NCI-H82 treated with DMSO at 0.1 percent for 48 hours (cell line): ENCODE data around the gene TOR4A.

Experiments used
- DNase-seq: peaks from one replicate; lab custom pipeline; 2025; ENCODE audit not compliant: unreplicated experiment; lab: John Stamatoyannopoulos, UW

TOR4A gene

DNA sequence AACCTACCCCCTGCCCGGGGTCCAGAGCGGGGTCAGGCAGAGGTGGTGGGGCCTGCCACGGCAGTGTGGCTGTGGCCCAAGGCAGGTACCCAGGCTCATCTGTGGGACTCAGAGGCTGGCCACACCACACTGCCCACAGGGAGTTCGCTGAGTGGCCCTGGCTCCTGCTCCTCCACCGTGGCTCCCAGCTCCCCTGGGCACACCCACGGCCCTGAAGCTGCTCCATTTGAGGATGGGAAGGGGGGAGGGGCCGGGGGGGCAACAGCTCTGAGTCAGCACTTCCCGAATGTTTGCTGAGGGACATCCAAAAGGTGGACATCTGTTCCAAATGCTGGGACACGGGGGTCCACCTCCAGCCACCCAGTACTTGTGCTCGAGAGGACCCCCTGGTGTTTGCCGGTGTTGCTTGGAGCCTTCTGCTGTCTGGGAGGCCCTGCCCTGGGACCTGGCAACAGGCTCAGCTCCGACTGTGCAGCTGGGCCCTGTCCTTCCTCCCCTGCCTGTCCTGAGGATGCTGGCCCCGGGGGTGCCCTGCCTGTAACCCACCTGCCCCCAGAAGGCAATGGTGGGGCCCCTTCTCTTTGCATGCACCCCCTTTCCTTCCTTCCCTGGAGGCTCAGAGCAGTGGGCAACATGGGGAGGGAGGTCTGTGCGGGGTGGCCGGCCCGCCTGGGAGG, 27.0 kb downstream of the TOR4A start:
- DNase-seq = no peak

- DNase-seq = no peak
Observed at GRCh38 chr9:137305060-137305797, 27.7 kb downstream of the TOR4A start.

DNA sequence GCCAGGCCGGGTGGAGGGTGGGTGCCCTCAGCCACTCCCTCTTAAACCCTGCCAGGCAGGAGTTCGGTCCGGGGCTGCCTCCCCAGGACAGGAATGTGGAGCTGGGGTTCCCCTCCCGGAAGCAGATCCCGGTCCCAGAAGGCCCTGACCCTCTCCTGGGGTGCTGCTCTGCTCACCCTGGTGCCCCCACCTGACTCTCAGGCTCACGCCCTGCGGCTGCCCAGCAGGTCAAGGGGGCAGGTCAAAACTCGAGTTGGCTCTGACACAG, 28.2 kb downstream of the TOR4A start:
- no peak for DNase-seq

DNA sequence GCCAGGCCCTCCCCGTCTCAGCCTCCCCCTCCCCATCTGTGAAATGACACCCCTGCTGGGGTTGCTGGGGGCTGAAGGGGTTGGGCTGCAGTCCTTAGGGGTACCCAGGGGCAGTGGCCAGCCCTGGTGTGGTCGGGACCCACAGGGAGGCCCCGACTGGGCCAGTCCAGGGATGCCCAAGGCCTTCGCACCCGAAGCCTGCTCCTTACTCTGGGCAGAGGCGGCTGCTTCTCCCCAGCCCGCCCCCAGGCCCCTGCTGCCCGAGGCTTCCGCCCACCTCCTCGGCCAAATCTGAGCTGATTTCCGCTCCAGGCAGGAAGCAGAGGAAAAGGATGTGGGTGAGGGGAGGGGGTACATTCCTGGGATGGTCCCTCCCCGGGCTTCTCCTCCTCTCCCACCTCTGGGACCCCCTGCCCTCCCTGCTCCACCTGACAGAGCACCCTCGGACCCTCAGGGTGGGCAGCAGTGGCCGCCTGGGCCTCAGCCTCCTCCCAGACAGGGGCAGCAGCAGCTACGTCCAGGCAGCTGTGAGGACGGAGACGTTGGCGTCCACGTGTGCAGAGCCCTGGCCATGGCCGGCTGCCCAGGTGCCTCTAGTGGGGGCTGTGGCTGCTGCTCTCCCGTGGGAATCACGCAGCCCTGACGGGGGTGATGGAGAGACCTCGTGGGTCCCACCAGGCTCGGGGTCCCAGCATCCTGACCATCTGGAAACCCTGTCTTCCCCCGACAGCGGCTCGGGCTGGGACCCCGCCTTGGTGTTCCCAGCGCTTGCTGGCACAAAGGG, 28.7 kb downstream of the TOR4A start:
- DNase-seq = no peak

- no peak for DNase-seq
Observed at GRCh38 chr9:137306850-137307254, 29.3 kb downstream of the TOR4A start.

DNA sequence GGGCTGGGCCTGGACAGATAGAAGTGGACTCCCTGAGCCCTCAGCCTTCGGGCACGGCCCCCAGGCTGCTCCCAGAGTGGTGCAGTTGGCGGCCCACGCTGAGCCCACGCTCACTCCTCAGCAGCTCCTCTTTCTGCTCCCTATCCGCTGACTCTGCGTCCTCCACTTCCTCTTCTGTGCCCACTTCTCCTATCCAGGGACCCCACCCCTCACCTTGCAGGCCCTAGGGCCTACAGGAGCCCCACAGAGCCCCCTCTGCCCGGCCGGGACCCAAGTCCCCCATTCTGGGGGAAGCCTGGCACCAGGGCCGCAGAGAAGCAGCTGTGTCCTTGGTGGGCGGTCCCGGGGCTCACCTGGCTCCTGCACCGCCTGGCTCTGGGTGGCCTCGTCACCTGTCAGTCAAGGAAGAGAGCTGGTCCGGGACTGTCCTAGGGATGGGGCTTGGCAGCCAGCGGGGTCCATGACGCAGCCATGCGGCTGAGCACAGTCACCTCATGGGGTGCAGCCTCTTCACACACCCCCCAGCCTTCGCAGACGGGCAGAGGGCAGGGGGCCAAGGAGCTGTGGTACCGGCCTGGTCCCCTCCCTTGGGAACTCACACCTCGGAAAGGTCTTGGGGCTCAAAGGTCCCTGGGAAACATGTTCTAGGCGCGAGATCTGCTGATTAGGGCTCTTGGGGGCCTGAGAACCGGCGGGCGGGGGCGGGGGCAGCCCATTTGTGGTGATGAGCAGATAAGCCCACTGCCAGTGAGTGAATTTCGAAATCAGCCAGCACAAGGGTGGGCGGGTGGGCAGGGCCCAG, 29.9 kb downstream of the TOR4A start:
- DNase-seq = no peak

DNA sequence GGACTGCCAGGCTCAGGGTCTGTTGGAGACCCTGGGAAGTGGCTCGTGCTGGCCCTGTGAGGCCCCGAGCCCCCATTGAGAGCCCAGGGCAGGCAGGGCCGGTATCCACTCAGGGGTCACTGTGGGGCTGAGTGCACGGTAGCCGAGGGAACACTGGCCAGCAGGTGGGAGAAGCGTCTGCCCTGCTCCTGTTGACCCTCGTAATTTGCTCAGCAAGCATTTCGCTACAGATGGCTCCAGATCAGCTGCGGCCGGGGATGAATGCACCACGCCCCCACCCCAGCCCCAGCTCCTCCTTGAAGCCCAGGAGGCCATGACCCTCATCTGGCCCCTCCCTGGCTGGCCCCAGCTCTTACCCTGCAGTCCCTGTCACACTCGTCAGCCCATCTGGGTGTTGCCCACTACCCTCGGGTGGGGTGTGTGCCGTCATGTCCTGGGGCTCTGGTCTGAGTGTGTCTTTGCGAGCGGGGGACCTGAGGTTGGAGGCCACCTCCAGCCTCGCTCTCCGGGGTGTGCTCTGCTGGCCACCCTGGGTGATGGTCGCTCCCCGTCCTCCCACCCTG, 30.6 kb downstream of the TOR4A start:
- DNase-seq = no peak

DNA sequence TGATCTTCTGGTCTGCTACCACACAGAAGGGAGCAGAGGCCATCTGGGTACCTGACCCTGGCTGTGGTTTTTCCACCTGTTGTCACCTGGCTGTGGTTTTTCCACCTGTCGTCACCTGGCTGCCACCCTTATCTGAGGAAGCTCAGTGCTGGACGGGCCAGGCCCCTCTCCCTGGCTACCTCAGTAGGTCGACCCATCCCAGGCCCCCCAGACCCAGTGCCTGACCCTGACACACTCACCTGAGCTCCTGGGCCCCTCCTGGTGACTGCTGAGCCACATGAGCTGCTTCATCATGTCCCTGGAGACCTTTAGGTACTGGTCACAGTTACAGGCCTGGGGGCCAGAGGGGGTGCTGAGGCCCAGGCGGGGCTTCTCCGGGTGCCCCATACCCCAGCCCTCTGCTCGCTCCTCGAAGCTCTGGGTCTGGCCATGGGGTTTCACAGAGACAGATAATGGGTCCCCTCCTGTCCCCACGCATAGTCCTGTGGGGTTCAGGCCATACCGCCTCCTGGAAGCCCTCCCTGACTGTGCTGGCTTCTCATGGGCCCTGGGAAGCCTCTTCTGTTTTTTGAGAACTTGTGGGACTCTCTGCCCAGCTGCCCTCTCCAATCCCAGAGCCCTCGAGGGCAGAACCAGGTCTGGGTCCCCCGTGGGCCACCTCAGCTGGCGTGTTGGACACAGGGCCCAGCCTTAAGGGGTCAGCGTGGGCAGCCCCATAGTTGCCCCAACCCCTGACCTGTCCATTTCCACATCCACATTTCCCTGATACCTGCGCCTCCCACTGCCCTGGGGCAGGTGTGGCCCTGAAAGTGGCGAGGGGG, 32.1 kb downstream of the TOR4A start:
- no peak for DNase-seq

DNA sequence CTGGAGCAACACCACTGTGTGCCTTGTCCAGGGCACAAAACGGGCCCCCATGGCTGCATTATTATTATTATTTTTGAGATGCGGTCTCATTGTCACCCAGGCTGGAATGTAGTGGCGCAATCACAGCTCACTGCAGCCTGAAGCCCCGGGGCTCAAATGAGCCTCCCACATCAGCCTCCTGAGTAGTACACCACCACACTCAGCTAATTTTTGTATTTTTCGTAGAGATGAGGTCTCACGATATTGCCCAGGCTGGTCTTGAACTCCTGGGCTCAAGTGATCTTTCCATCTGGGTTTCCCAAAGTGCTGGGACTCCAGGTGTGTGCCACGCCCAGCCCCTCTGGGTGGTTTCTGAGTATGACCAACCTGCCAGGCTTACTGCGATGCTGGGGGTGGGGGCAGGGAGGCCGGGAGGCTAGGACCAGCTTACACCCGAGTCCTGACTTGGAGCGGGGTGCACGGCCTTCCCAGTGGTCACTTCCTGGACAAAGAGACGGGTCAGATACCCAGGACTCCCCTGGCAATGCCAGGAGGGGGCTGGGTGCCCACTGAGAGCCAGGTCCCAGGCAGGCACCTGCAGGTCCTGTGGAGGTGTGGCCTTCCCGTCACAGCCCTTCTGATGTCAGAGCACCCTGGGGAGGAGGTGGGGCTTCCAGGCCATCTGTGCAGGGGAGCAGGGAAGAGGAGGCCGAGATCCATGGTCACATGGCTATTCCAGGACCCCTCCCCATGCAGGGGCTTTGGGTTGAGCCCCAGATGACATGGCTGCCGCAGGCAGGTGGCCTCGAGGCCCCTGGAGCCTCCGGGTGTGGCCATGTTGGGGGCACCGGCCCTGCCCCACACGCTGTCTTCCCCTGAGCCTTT, 32.9 kb downstream of the TOR4A start:
- DNase-seq = no peak

- DNase-seq = no peak
Observed at GRCh38 chr9:137311171-137311985, 33.9 kb downstream of the TOR4A start.

GRCh38 chr9:137311986-137312851, 34.7 kb downstream of the TOR4A start:
- DNase-seq = no peak

DNA sequence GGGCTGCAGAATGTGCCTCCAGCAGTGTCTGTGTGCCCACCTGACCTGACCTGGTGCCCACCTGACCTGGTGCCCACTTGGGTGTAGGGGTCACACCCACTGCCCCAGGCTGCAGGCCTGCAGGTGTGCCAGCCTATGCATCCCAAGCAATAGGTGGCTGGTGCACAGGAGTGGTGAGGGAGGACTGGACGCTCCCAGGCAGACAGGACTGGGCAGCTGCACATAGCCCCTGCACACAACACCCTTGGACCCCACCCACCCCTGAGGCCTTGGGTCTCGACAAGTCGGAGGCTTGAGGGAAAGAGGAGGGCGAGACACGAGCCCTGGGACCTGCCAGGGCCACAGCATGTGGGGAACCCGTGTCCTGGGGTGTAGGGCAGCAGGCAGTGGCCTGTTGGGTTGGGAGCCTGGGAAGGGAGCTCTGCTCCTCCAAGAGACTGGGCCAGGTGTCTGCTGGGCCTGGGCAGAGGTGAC, 35.4 kb downstream of the TOR4A start:
- no peak for DNase-seq

DNA sequence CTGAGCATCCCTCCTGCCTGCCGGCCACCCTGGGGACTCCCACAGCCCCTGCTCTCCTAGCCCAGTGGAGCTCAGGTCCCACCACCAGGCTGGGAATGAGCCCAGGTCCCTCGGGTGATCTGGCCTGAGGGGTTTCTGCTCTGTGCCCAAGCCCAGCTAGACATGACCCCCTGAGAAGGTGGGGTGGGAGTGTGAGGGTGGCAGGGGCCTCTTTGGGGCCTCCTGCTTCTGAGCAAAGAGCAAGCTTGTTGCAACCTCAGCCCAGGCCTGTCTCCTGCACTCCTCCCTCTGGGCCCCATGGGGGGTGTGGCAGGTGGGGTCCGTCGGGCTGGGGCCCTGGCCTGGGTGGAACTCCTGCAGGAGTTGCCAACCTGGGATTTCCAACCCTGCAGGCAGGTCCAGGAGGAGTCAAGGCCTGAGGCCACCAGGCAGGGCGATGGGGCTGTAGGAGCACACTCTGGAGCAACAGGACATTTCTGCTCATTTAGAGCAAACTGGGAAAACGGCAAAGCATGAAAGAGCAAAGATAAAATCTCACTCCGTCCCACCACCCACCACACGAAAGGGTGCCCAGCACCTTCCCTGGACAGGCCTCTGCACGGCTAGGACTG, 35.9 kb downstream of the TOR4A start:
- DNase-seq = no peak

- DNase-seq = no peak
Observed at GRCh38 chr9:137313956-137314560, 36.5 kb downstream of the TOR4A start.

GRCh38 chr9:137314561-137315560, 37.3 kb downstream of the TOR4A start:
- DNase-seq = no peak
